Glutamatergic neuron (in vitro differentiated cells): ENCODE results near the gene NTM. TPM values are rescaled to one million over a fixed set of nuclear protein-coding genes. Genes with fewer than 3 reads are reported as not detected.

Experiments used
- DNase-seq: peaks from one replicate; pipeline ENCODE4 v3.0.0; 2022
- H3K27ac Mint-ChIP-seq: one replicate; pipeline ENCODE4 v1.8.0; 2020; ENCODE audit warnings: mild to moderate bottlenecking, mixed read lengths, inconsistent platforms; ENCODE audit not compliant: unreplicated experiment
- H3K27me3 Mint-ChIP-seq: one replicate; pipeline ENCODE4 v1.8.0; 2020; ENCODE audit warnings: mild to moderate bottlenecking, moderate library complexity, mixed read lengths, inconsistent platforms; ENCODE audit not compliant: unreplicated experiment
- H3K36me3 Mint-ChIP-seq: one replicate; pipeline ENCODE4 v1.8.0; 2020; ENCODE audit warnings: mild to moderate bottlenecking, mixed read lengths, inconsistent platforms; ENCODE audit not compliant: unreplicated experiment
- H3K4me1 Mint-ChIP-seq: one replicate; pipeline ENCODE4 v1.8.0; 2020; ENCODE audit warnings: mild to moderate bottlenecking, low read depth, mixed read lengths, inconsistent platforms; ENCODE audit not compliant: unreplicated experiment
- H3K4me3 Mint-ChIP-seq: one replicate; pipeline ENCODE4 v1.8.0; 2020; ENCODE audit warnings: mild to moderate bottlenecking, mixed read lengths, inconsistent platforms; ENCODE audit not compliant: unreplicated experiment
- H3K9me3 Mint-ChIP-seq: one replicate; pipeline ENCODE4 v1.8.0; 2020; ENCODE audit warnings: mild to moderate bottlenecking, moderate library complexity, mixed read lengths, inconsistent platforms; ENCODE audit not compliant: unreplicated experiment
- CTCF ChIP-seq: fragments of 200-600 bp; sonication (generic); IDR thresholded peaks from one replicate; pipeline ENCODE4 v1.5.0; 2021; ENCODE audit not compliant: partially characterized antibody, unreplicated experiment
- total RNA-seq: library from RNA; stranded (reverse); fragmentation: NEBNext Ultra II Directional; extraction: Animal tissue kit (Norgen Biotek cat#: 25700); gene quantifications from one replicate; pipeline ENCODE4 v1.2.1, GENCODE V29; 2021; ENCODE audit not compliant: unreplicated experiment

Gene NTM
- total RNA-seq, 1 donor from 2014 or later: 1.2 TPM

DNA sequence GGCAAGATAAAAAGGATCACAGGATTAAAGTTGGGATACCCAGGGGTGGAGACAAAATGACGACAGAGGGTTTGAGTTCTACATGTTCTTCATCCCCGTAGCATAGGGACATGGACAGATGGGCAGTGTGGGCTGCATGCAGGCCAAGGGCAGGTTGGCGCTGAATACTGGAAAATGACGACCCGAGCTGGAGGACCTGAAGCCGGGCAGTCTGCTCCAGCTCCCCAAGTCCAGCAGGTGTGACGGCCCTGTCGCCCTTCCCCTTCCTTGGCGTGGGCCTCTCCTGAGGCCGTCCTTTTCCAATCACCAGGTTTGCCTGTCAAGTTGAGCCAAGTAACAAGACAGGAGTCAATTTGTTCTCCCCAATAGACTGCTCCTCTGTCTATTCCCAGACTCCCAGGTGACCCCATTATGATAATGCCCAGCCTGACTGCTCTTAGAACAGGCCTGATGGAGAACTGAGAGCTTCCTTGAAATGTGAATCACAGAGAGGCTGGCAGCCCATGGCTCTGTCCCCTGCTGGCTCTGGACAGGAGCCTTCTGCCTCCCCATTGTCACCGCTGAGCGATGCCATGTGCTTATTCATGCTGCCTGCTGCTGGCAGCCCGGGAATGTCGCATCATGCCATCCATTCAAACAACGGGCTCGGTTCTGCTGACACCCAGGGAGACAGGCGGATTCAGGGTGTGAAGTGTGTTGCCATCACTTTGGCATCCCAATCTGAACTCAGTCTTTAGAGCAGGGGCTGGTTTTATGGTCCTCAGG is 392.1 kb downstream of the NTM start:
- no peak overlapping the region for H3K4me3 Mint-ChIP-seq
- H3K4me1 Mint-ChIP-seq: peaks cover 7% of the 10 kb centered on the region
- H3K36me3 Mint-ChIP-seq: no peaks in the 10 kb centered on the region
- H3K9me3 Mint-ChIP-seq: no peaks in the 10 kb centered on the region
- no peak for TF ChIP-seq CTCF
- no peak for DNase-seq
- H3K27ac Mint-ChIP-seq: no peak overlapping the region
- no peaks in the 10 kb centered on the region for H3K27me3 Mint-ChIP-seq

- no peak for DNase-seq
- Mint-ChIP-seq H3K27ac (no peak overlapping the region), H3K4me1 (peaks cover 7% of the 10 kb centered on the region)
These were observed 392.9 kb downstream of the NTM start for GRCh38 chr11:131763193-131763890.

DNA sequence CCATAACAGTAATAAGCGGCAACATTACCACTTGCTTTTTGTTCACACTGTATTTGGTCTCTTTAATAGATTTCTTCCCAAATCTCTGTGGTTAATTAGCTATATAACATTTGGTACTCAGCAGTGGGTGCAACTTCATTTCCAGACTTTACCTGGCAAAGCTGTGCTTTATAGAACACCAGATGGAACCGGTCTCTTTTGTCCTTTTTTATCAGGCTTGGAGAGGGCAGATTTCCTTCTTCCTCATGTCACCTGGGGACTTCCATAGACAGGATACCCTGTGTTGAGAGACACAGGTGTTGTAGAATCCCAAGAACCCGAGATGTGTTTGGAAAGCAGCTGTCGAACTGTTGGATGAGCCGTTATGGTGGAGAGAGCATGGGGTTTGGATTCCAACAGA is 393.7 kb downstream of the NTM start:
- H3K36me3 Mint-ChIP-seq: no peaks in the 10 kb centered on the region
- H3K27ac Mint-ChIP-seq: no peak overlapping the region
- DNase-seq: no peak
- no peaks in the 10 kb centered on the region for H3K9me3 Mint-ChIP-seq
- no peaks in the 10 kb centered on the region for H3K27me3 Mint-ChIP-seq
- no peak for TF ChIP-seq CTCF
- H3K4me3 Mint-ChIP-seq: no peak overlapping the region
- H3K4me1 Mint-ChIP-seq: peaks cover 7% of the 10 kb centered on the region

More at GRCh38 chr11:131763193-131763890, 392.9 kb downstream of the NTM start:
- TF ChIP-seq CTCF: no peak
- Mint-ChIP-seq H3K4me3 (no peak overlapping the region), H3K27me3 (no peaks in the 10 kb centered on the region), H3K36me3 (no peaks in the 10 kb centered on the region), H3K9me3 (no peaks in the 10 kb centered on the region)

- DNase-seq: no peak
- no peak overlapping the region for H3K4me3 Mint-ChIP-seq
- H3K36me3 Mint-ChIP-seq: no peaks in the 10 kb centered on the region
- TF ChIP-seq CTCF: no peak
- H3K9me3 Mint-ChIP-seq: no peaks in the 10 kb centered on the region
- H3K4me1 Mint-ChIP-seq: peaks cover 7% of the 10 kb centered on the region
- no peak overlapping the region for H3K27ac Mint-ChIP-seq
- H3K27me3 Mint-ChIP-seq: no peaks in the 10 kb centered on the region
These were observed 394.2 kb downstream of the NTM start for GRCh38 chr11:131764649-131765048.

DNA sequence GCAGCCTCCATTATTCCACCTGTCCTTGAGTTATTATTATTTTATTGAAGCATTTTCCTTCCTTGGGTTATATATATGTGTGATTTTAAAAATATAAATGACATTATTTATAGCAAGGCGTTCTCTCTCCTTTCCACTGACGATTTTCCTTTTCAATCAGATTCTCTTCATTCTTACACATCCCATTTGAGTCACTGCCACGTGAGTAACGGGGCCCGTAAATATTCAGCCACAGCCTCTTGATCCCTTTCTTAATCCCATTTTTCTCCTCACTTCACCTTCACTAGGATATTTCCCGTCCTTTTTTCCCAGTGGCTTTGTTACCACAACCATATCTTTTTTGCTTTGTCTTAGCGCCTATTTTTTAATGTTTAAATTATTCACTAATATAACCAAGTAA is 396.2 kb downstream of the NTM start:
- TF ChIP-seq CTCF: no peak
- no peaks in the 10 kb centered on the region for H3K27me3 Mint-ChIP-seq
- no peak overlapping the region for H3K4me3 Mint-ChIP-seq

More for the DNA sequence above, 396.2 kb downstream of the NTM start:
- Mint-ChIP-seq H3K36me3 (no peaks in the 10 kb centered on the region), H3K27ac (no peak overlapping the region), H3K9me3 (no peaks in the 10 kb centered on the region), H3K4me1 (no peaks in the 10 kb centered on the region)
- no peak for DNase-seq
